Putamen (tissue), 1 donor: ENCODE data around the gene VCX3A.
"Not testable (repeated sequence)": the region's sequence is repeated elsewhere in the genome, so short reads cannot be mapped to it uniquely, and the experiment has no call there.

Experiments used
- DNase-seq: peaks from one replicate; pipeline ENCODE4 v3.0.0-alpha.2; 2016; ENCODE audit warnings: low spot score

VCX3A gene

DNA sequence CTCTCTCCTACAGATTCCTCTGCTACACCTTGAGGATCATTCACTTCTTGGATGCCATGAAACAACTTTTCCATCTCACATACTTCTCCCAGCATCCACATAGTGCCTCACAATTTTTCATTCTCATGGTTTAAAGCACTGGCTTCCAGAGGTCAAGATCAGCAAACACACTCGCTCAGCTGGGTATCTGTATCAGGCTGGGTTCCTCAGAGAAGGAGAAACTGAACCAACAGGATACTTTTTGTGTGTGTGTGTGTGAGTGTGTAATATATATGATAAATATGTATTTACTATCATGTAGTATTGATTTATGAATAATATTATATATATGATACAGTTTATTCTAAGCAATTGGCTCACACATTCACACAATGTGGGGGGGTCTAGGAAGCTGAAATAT lies at the start of gene VCX3A:
Gene VCX3A (minus strand): TSS at position 101 of the 400 bp plus-strand sequence. CDS start 621 bp downstream, outside the sequence.
- not testable (repeated sequence) for DNase-seq

- DNase-seq, result no peak
Observed at GRCh38 chrX:6574762-6575161, 39.8 kb upstream of the VCX3A start.

DNA sequence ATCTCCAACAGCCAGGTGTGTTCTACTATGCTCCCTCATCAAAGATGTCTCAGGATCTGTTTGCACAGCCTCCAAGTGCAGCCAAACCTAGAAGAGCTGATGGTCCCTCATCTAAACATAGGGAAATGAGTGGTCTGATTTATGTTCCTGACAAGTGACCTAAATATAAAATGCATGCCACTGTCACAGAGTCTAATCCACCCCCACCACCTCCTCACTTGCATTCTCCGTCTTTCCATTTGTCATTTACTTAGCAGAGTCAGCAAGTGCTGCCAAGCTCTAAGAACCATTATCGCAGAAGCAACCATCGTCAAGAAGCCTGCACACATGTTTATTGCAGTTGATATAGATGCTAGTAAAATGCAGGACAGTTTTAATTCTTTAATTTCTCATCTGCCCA lies 33.1 kb upstream of the VCX3A start:
- no peak for DNase-seq

- DNase-seq, result no peak
Observed at GRCh38 chrX:6558979-6559378, 24.1 kb upstream of the VCX3A start.

- no peak for DNase-seq
Observed at GRCh38 chrX:6557690-6558089, 22.8 kb upstream of the VCX3A start.

- DNase-seq, result no peak
Observed at GRCh38 chrX:6550999-6551398, 16.1 kb upstream of the VCX3A start.

- DNase-seq, result no peak
Observed at GRCh38 chrX:6545712-6546111, 10.8 kb upstream of the VCX3A start.

DNA sequence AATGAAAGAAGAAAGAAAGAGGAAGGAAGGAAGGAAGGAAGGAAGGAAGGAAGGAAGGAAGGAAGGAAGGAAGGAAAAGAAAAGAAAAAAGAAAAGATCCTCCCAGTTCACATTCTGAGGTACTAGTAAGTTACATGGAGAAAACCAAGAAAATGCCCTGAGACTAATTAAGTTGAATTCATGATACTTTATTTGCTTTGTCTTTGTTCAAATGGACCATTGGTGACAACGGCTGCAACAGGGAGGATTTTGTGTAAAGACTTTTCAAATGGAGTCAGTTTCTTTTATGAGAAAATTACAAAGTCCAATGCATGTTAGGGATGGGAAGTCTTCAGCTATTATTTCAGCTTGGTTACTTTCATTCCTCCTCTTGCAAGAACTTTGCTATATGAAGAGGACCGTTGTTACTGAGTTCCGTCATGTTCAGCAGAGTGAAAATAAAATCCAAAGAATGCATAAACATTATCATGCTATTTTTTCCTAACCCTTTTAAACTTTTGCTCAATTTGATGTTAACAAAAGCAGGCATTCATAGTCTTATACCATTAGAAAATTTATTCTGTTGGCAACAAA lies 8.3 kb downstream of the VCX3A start:
- DNase-seq, result no peak

DNA sequence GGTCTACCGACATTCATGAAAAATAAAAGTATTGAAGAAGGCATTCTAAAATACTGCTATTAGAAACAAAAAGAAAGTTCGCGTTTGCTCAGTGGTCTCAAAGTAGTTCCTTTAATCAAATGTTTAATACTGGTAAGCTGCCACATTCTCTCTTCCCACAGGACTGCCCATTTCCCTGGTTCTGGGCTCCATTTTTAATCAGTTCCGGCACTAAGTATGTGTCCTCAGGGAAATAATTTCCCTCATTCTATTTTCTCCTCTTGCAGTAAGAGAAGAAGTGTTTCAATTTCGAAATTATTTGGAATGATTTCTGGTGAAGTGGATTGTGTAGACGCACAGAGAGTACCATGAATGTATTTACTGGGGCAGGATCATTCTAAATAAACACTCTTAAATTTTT lies 17.5 kb downstream of the VCX3A start:
- no peak for DNase-seq

DNA sequence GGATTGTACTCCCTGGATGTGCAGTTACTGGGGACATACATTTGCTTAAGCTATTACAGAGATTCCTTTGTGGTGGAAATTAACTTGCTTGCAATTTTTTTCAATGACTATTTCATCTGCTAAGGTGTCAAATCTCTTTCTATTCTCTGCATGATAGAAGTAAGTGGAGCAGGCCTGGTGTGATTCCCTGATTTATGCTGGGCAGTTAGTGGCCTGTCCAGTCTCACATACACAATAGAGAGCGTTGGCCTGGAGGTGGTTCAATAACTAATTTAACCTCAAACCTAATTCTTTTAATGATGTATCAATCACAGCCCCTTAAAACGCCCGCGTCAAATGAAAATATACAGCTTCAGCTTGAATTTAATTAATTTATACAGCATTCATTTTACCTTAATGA lies 28.5 kb downstream of the VCX3A start:
- DNase-seq, result no peak

DNA sequence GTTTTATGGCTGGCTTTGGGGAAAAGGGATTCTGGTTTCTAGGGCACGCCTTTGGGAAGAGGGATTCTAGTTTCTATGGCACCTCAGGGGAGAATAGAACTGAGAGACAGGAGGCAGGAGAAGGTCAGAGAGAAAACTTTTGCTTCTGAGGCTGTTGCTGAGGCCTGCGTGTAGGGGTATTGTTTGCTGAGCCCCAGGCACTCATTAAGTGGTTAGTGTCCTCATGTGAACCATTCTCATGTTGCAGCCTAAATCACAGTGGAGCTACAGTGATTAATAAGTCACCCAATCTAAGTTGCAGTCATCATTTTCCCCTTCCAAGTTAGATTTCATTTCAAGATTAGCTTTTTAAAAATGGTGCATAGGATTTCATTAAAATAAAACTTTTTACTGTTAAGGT lies 29.0 kb downstream of the VCX3A start:
- DNase-seq, result no peak

DNA sequence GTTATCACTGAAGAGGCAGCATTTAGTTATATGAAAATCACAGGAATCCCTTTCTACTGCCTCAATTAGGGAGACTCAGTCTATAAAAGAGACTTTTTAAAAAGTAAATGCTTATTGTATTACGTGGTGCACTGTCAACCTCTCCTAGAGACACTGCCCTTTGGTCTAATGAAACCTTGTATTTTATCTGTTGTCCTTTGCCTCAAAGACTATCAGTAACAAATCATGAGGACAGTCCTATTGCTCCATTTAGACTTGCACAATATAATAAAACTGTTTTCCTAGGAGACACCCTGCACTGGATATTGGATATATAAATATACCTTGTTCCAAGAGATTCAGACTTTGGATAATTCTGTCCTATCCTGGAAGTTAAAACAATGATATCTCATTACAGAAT lies 34.2 kb downstream of the VCX3A start:
- no peak for DNase-seq

- no peak for DNase-seq
Observed at GRCh38 chrX:6498324-6498723, 36.6 kb downstream of the VCX3A start.
